Kidney (tissue), 14 donors: Measurements from ENCODE around the gene ALPG. TPM values are rescaled to one million over a fixed set of nuclear protein-coding genes. Genes with fewer than 3 reads are reported as not detected.

ENCODE experiments used
- DNase-seq, 5 donors: peaks; one replicate each; pipeline ENCODE4 v3.0.0-alpha.2; 2013 to 2020
- FAIRE-seq: peaks from 2 replicates; lab custom pipeline; 2012; peaks lifted over from hg19 to GRCh38; lab: Jason Lieb, UNC
- H3K27ac ChIP-seq, 2 donors: one replicate each; pipeline ENCODE4 v1.7.0; 2013; ENCODE audit warnings: low read depth in 2 of 2, low read length in 2 of 2, inconsistent platforms in 1 of 2
- H3K27me3 ChIP-seq: one replicate; pipeline ENCODE4 v1.7.1; 2013; ENCODE audit warnings: low read length, inconsistent platforms; ENCODE audit not compliant: control insufficient read depth, insufficient read depth
- H3K36me3 ChIP-seq, 3 donors: one replicate each; pipeline versions ENCODE4 v1.7.0 to v1.7.1; 2013; ENCODE audit warnings: low read length in 3 of 3, control low read depth in 1 of 3, inconsistent platforms in 1 of 3; ENCODE audit not compliant: insufficient read depth in 3 of 3, control insufficient read depth in 2 of 3
- H3K4me1 ChIP-seq, 3 donors: one replicate each; pipeline versions ENCODE4 v1.7.0 to v1.7.1; 2013; ENCODE audit warnings: low read length in 3 of 3, inconsistent platforms in 1 of 3, low read depth in 1 of 3; ENCODE audit not compliant: control insufficient read depth in 2 of 3, insufficient read depth in 2 of 3
- H3K4me3 ChIP-seq, 3 donors: one replicate each; pipeline versions ENCODE4 v1.7.0 to v1.8.1; 2013; ENCODE audit warnings: low read length in 3 of 3, control low read depth in 1 of 3, inconsistent platforms in 1 of 3
- H3K9ac ChIP-seq, 3 donors: one replicate each; pipeline versions ENCODE4 v1.7.0 to v1.7.1; 2013; ENCODE audit warnings: low read length in 3 of 3, control low read depth in 1 of 3, inconsistent platforms in 1 of 3
- H3K9me3 ChIP-seq, 3 donors: one replicate each; pipeline versions ENCODE4 v1.7.0 to v1.7.1; 2013; ENCODE audit warnings: low read length in 3 of 3, control low read depth in 1 of 3, inconsistent platforms in 1 of 3; ENCODE audit not compliant: control insufficient read depth in 2 of 3, insufficient read depth in 1 of 3
- CTCF ChIP-seq: IDR thresholded peaks from 3 replicates; pipeline ENCODE4 v1.5.1; 2012; ENCODE audit warnings: mild to moderate bottlenecking, moderate library complexity, borderline replicate concordance; ENCODE audit not compliant: insufficient read depth; ENCODE audit errors: extremely low read depth
- intact Hi-C: fragments of 100-400 bp; cut with DNase I; formaldehyde crosslinking; loops from one replicate; pipeline ENCODE4 v1.11.1; 2022
- polyA plus RNA-seq: library from polyadenylated mRNA; stranded (reverse); fragments of 350-450 nt; fragmentation: Illumina TruSeq; extraction: RNeasy Lipid Tissue Mini Kit (QIAGEN cat#74804); gene quantifications from one replicate; pipeline ENCODE4 v1.2.3, GENCODE V29; 2014; ENCODE audit warnings: low read depth, low replicate concordance; ENCODE audit not compliant: insufficient read depth
- total RNA-seq: library from RNA; stranded (reverse); fragmentation: NEBNext Ultra II Directional; extraction: Animal tissue kit (Norgen Biotek cat#: 25700); gene quantifications from one replicate; pipeline ENCODE4 v1.2.1, GENCODE V29; 2021
- donor health status: control.
- donor health status: control.
- donor health status: control.
- donor health status: control.
- donor health status: control.
- donor health status: DM: yes; HTN: yes; CAD: no.
- donor health status: Normal renal cell carcinoma (clear cell type).

The ALPG gene
- total and polyA plus RNA-seq, 2 donors from 2014 or later = not detected

DNA sequence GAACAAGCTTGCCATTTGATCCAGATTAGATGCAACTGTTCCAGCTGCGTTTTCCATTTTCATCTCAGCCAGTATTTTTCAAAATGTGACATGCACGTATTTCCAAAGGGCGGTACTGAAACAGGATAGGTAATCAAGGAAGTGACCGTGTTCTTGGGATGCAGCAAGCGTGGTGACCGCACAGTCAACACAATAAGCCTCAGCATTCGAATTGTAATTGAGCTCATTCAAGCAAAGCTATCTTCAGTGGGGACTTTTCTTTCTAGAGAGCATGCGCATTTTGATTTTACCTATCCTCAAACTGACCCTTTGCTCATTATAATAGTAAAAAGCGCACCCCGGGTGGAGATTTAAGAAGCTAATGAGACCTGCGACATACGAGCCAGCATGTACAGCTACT is 31.5 kb upstream of the ALPG start:
- TF ChIP-seq CTCF = no peak
- no peak overlapping the region for H3K27ac ChIP-seq
- no peak overlapping the region for H3K9ac ChIP-seq
- no peaks in the 10 kb centered on the region for H3K4me1 ChIP-seq
- intact Hi-C loops = no loop called here
- FAIRE-seq (no peak), DNase-seq (no peak)
- no peaks in the 10 kb centered on the region for H3K9me3 ChIP-seq
- H3K4me3 ChIP-seq = no peak overlapping the region
- no peaks in the 10 kb centered on the region for H3K36me3 ChIP-seq
- H3K27me3 ChIP-seq = no peaks in the 10 kb centered on the region

- intact Hi-C loops = no loop called here
- H3K4me3 ChIP-seq = no peak overlapping the region
- no peak overlapping the region for H3K27ac ChIP-seq
- FAIRE-seq = no peak
- H3K4me1 ChIP-seq = no peaks in the 10 kb centered on the region
- no peak for TF ChIP-seq CTCF
- no peaks in the 10 kb centered on the region for H3K27me3 ChIP-seq
- no peak overlapping the region for H3K9ac ChIP-seq
- no peak for DNase-seq
- H3K9me3 ChIP-seq = no peaks in the 10 kb centered on the region
- no peaks in the 10 kb centered on the region for H3K36me3 ChIP-seq
Observed at GRCh38 chr2:232376260-232376659, 30.4 kb upstream of the ALPG start.

DNA sequence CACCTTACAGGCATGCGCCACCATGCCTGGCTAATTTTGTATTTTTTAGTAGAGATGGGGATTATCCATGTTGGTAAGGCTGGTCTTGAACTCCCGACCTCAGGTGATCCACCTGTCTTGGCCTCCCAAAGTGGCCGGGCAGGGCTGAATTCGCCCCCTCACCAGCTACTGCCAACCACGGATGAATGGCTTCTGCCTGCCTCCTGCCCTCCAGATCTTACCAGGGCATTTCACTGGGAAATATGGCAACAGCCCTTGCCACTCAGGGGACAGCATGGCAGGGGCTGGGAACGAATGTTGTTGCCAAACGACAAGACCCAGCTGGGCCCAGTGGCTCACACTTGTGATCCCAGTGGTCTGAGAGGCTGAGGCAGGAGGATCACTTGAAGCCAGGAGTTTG is 29.9 kb upstream of the ALPG start:
- FAIRE-seq = no peak
- H3K36me3 ChIP-seq = no peaks in the 10 kb centered on the region
- no peak for DNase-seq
- TF ChIP-seq CTCF = no peak
- no peaks in the 10 kb centered on the region for H3K9me3 ChIP-seq
- no peak overlapping the region for H3K27ac ChIP-seq
- H3K4me3 ChIP-seq = no peak overlapping the region
- intact Hi-C loops = no loop called here
- no peaks in the 10 kb centered on the region for H3K4me1 ChIP-seq
- H3K27me3 ChIP-seq = peaks cover 2% of the 10 kb centered on the region
- H3K9ac ChIP-seq = no peak overlapping the region

DNA sequence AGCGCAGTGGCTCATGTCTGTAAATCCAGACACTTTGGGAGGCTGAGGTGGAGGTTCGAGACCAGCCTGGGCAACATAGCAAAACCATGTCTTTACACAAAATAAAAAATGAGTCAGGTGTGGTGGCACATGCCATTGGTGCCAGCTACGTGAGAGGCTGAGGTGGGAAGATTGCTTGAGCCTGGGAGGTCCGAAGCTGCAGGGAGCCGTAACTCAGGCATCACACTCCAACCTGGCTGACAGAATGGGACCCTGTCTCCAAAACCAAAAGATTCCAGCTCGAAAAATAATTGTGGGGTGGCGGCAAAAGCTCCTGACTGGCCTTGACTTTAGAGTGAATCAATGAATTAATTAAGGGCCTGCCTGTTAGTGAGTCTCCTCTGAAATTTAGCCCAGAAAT is 29.3 kb upstream of the ALPG start:
- intact Hi-C loops = no loop called here
- no peak for TF ChIP-seq CTCF
- H3K9me3 ChIP-seq = no peaks in the 10 kb centered on the region
- no peaks in the 10 kb centered on the region for H3K4me1 ChIP-seq
- H3K27me3 ChIP-seq = peaks cover 3% of the 10 kb centered on the region
- no peak for DNase-seq
- no peaks in the 10 kb centered on the region for H3K36me3 ChIP-seq
- H3K4me3 ChIP-seq = no peak overlapping the region
- H3K27ac ChIP-seq = no peak overlapping the region
- no peak for FAIRE-seq
- no peak overlapping the region for H3K9ac ChIP-seq
